ENCODE results near the gene KLHL22.
"Not testable (repeated sequence)": the region's sequence is repeated elsewhere in the genome, so short reads cannot be mapped to it uniquely, and the experiment has no call there.

KLHL22 gene, protein sequence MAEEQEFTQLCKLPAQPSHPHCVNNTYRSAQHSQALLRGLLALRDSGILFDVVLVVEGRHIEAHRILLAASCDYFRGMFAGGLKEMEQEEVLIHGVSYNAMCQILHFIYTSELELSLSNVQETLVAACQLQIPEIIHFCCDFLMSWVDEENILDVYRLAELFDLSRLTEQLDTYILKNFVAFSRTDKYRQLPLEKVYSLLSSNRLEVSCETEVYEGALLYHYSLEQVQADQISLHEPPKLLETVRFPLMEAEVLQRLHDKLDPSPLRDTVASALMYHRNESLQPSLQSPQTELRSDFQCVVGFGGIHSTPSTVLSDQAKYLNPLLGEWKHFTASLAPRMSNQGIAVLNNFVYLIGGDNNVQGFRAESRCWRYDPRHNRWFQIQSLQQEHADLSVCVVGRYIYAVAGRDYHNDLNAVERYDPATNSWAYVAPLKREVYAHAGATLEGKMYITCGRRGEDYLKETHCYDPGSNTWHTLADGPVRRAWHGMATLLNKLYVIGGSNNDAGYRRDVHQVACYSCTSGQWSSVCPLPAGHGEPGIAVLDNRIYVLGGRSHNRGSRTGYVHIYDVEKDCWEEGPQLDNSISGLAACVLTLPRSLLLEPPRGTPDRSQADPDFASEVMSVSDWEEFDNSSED

GRCh38 chr22:20494978-20495860 is at the start of gene KLHL22:
KLHL22 (minus strand) TSS chr22:20495795; CDS start chr22:20489211, 6,584 bp downstream.
- no peak for DNase-seq (ENCODE audit: extremely low read depth, low read depth)
- no peak for TF ChIP-seq CTCF (IDR thresholded peaks at IDR 0.05; ENCODE audit: low read depth, low read length)

DNA sequence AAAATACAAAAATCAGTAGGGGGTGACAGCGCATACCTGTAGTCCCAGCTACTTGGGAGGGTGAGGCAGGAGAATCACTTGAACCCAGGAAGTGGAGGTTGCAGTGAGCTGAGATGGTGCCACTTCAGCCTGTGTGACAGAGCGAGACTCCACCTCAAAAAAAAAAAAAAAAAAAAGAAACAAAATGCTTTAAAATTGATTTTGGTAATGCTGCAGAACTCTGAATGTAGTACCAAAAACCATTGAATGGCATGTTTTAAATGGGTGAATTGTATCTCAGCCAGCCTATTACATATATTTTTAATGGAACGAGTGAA is 49.7 kb upstream of the KLHL22 start:
- DNase-seq (ENCODE audit: extremely low read depth, low read depth), result not testable (repeated sequence)

GRCh38 chr22:20542736-20543135 is 47.1 kb upstream of the KLHL22 start:
- DNase-seq (ENCODE audit: extremely low read depth, low read depth), result no peak
- no peak for TF ChIP-seq CTCF (IDR thresholded peaks at IDR 0.05; ENCODE audit: low read depth, low read length)

DNA sequence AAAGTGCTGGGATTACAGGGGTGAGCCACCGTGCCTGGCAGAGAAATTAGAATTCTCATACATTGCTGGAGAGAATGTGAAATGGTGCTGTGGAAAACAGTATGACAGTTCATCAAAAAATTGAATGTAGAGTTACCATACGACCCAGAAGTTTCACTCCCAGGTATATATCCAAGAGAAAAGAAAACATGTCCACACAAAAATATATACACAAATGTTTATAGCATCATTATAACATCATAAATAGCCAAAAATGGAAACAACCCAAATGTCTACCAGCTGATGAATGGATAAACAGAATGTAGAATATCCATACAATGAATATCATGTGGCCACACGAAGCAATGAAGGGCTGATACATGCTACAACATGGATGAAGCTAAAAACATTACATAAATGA is 46.5 kb upstream of the KLHL22 start:
- DNase-seq (ENCODE audit: extremely low read depth, low read depth), result no peak

GRCh38 chr22:20538875-20539274 is 43.3 kb upstream of the KLHL22 start:
- DNase-seq (ENCODE audit: extremely low read depth, low read depth), result not testable (repeated sequence)

More for the DNA sequence above, 46.5 kb upstream of the KLHL22 start:
- TF ChIP-seq CTCF (IDR thresholded peaks at IDR 0.05; ENCODE audit: low read depth, low read length), result no peak

DNA sequence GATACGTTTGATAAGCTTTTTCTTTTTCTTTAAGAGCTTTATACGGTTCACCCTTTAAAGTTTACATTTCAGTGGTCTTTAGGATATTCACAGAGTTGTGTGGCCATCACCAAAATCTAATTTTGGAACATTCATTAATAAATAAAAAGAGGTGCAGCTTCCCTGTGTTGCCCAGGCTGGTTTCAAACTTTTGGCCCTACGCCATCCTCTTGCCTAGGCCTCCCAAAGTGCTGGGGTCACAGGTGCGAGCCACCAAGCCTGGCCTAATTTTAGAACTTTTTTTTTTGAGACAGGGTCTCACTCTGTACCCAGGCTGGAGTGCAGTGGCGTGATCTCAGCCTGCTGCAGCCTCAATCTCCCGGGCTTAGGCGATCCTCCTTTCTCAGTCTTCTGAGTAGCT is 42.4 kb upstream of the KLHL22 start:
- DNase-seq (ENCODE audit: extremely low read depth, low read depth), result no peak
- TF ChIP-seq CTCF (IDR thresholded peaks at IDR 0.05; ENCODE audit: low read depth, low read length), result no peak

- DNase-seq (ENCODE audit: extremely low read depth, low read depth), result no peak
- TF ChIP-seq CTCF (IDR thresholded peaks at IDR 0.05; ENCODE audit: low read depth, low read length), result no peak
Measured at GRCh38 chr22:20537325-20537756, 41.7 kb upstream of the KLHL22 start.
